GM12878 (cell line): ENCODE results near the gene MAD2L1BP. TPM values are rescaled to one million over a fixed set of nuclear protein-coding genes. Genes with fewer than 3 reads are reported as not detected.

Experiments used
- ATAC-seq: fragments of 200-7000 bp; cut with Tn5 transposase; 3 replicates; pipeline ENCODE4 v1.9.1; 2020; ENCODE audit warnings: mild to moderate bottlenecking, moderate library complexity
- BruUV-seq: library from RNA; stranded (reverse); fragments of 400-500 nt; replicated peaks from 2 replicates; lab custom pipeline; 2021; lab: Mats Ljungman, UMichigan
- CTCF ChIA-PET: fragments of 300-600 bp; sonication (Branson Sonifier 250); formaldehyde crosslinking; extraction: SDS; loops from one replicate; lab custom pipeline; 2021; ENCODE audit warnings: inconsistent platforms; lab: Yijun Ruan, JAX
- POLR2A ChIA-PET: fragments of 350-600 bp; formaldehyde crosslinking; extraction: SDS; loops from one replicate; lab custom pipeline; 2021; ENCODE audit warnings: inconsistent platforms; lab: Charles Lee
- RAD21 ChIA-PET: fragments of 300-600 bp; sonication (Branson Sonifier 250); formaldehyde crosslinking; loops from one replicate; lab custom pipeline; 2023; ENCODE audit warnings: antibody characterized with exemption; ENCODE audit not compliant: unreplicated experiment; lab: Charles Lee
- SMC1A ChIA-PET: fragments of 300-600 bp; sonication (Branson Sonifier 250); formaldehyde crosslinking; loops from one replicate; lab custom pipeline; 2023; ENCODE audit not compliant: unreplicated experiment, uncharacterized antibody; lab: Charles Lee
- DNase-seq: peaks from one replicate; pipeline ENCODE4 v3.0.0-alpha.2; 2011; ENCODE audit warnings: low read depth, low spot score
- FAIRE-seq: peaks from 3 replicates; lab custom pipeline; 2011; peaks lifted over from hg19 to GRCh38; lab: Jason Lieb, UNC
- H2AFZ ChIP-seq: 2 replicates; pipeline ENCODE4 v1.6.0; 2011; ENCODE audit warnings: low read depth, low read length, control low read depth; ENCODE audit not compliant: control insufficient read depth
- H3K27ac ChIP-seq: 2 replicates; pipeline ENCODE4 v1.5.1; 2011; ENCODE audit warnings: control low read depth; ENCODE audit not compliant: control insufficient read depth, insufficient read depth
- H3K27me3 ChIP-seq, 2 experiments: replicated peaks in 1 of 2; 2 replicates each; pipeline versions ENCODE4 v1.6.0 to v1.6.1; 2011; ENCODE audit warnings: low read length in 1 of 2; ENCODE audit not compliant: control insufficient read depth in 2 of 2, insufficient read depth in 2 of 2
- H3K36me3 ChIP-seq, 2 experiments: 2 replicates each; pipeline ENCODE4 v1.5.1; 2011; ENCODE audit warnings: low read length in 1 of 2; ENCODE audit not compliant: control insufficient read depth in 2 of 2, insufficient read depth in 2 of 2
- H3K4me1 ChIP-seq: 2 replicates; pipeline ENCODE4 v1.6.1; 2011; ENCODE audit warnings: mild to moderate bottlenecking, low read length, moderate library complexity, mixed read lengths; ENCODE audit not compliant: control insufficient read depth, insufficient read depth
- H3K4me2 ChIP-seq: 2 replicates; pipeline ENCODE4 v1.6.0; 2011; ENCODE audit warnings: control low read depth; ENCODE audit not compliant: control insufficient read depth, insufficient read depth
- H3K4me3 ChIP-seq: fragments of 200-600 bp; sonication (generic); 2 replicates; pipeline ENCODE4 v1.5.1; 2016
- H3K79me2 ChIP-seq: 2 replicates; pipeline ENCODE4 v1.6.0; 2011; ENCODE audit warnings: low read length; ENCODE audit not compliant: control insufficient read depth, insufficient read depth
- H3K9ac ChIP-seq: 2 replicates; pipeline ENCODE4 v1.8.0; 2011; ENCODE audit warnings: low read length, control low read depth, mixed read lengths; ENCODE audit not compliant: control insufficient read depth, insufficient read depth
- H3K9me3 ChIP-seq: replicated peaks from 3 replicates; pipeline ENCODE4 v1.5.1; 2011; ENCODE audit warnings: mild to moderate bottlenecking, low read length; ENCODE audit not compliant: control insufficient read depth, insufficient read depth
- H4K20me1 ChIP-seq: 2 replicates; pipeline ENCODE4 v1.6.0; 2011; ENCODE audit not compliant: control insufficient read depth, insufficient read depth
- ATF7 ChIP-seq: fragments of 450-650 bp; IDR thresholded peaks from 2 replicates; pipeline ENCODE4 v1.6.1; 2016; ENCODE audit warnings: low read depth, mild to moderate bottlenecking
- CREB1 ChIP-seq: IDR thresholded peaks from 2 replicates; pipeline ENCODE4 v1.6.1; 2012; ENCODE audit warnings: low read depth, mild to moderate bottlenecking, inconsistent platforms
- DPF2 ChIP-seq: fragments of 450-650 bp; IDR thresholded peaks from 2 replicates; pipeline ENCODE4 v1.6.1; 2017; ENCODE audit warnings: mild to moderate bottlenecking
- FOS ChIP-seq: IDR thresholded peaks from 3 replicates; pipeline ENCODE4 v1.6.1; 2011; ENCODE audit warnings: borderline replicate concordance; ENCODE audit not compliant: insufficient read length; ENCODE audit errors: extremely low read depth
- GABPA ChIP-seq: IDR thresholded peaks from 2 replicates; pipeline ENCODE4 v1.6.1; 2014; ENCODE audit warnings: antibody characterized with exemption, low read depth, mild to moderate bottlenecking, inconsistent platforms
- HDAC6 ChIP-seq: fragments of 200-600 bp; sonication (generic); IDR thresholded peaks from one replicate; pipeline ENCODE4 v1.8.0; 2017; ENCODE audit warnings: antibody characterized with exemption; ENCODE audit not compliant: unreplicated experiment
- HDGF ChIP-seq: fragments of 450-650 bp; IDR thresholded peaks from 2 replicates; pipeline ENCODE4 v1.6.1; 2016; ENCODE audit warnings: antibody characterized with exemption
- MLLT1 ChIP-seq: fragments of 450-650 bp; IDR thresholded peaks from 2 replicates; pipeline ENCODE4 v1.6.1; 2016; ENCODE audit warnings: mild to moderate bottlenecking
- MYB ChIP-seq: fragments of 150-350 bp; IDR thresholded peaks from 2 replicates; pipeline ENCODE4 v1.6.1; 2014; ENCODE audit warnings: mild to moderate bottlenecking, low read depth, low read length, borderline replicate concordance
- MYC ChIP-seq: IDR thresholded peaks from 2 replicates; pipeline ENCODE4 v1.6.1; 2011; ENCODE audit warnings: mild to moderate bottlenecking, low read length, moderate library complexity, inconsistent platforms; ENCODE audit not compliant: insufficient read depth, insufficient replicate concordance, insufficient read length, severe bottlenecking
- NRF1 ChIP-seq: conservative IDR thresholded peaks from 2 replicates; pipeline ENCODE4 v1.6.1; 2011; ENCODE audit warnings: mild to moderate bottlenecking, low read depth, low read length, improper control_type of control experiment
- RUNX3 ChIP-seq: IDR thresholded peaks from 2 replicates; pipeline ENCODE4 v1.6.1; 2012; ENCODE audit warnings: low read length, inconsistent platforms
- SIN3A ChIP-seq: IDR thresholded peaks from 2 replicates; pipeline ENCODE4 v1.6.1; 2012; ENCODE audit warnings: low read depth, low read length, improper control_type of control experiment
- SMAD1 ChIP-seq: fragments of 450-650 bp; IDR thresholded peaks from 2 replicates; pipeline ENCODE4 v1.6.1; 2018; ENCODE audit warnings: mild to moderate bottlenecking, low read depth; ENCODE audit not compliant: partially characterized antibody
- ZBTB11 ChIP-seq: fragments of 450-650 bp; formaldehyde crosslinking; IDR thresholded peaks from 2 replicates; pipeline ENCODE4 v1.5.0; 2022; ENCODE audit warnings: mild to moderate bottlenecking, missing genetic modification characterization
- WGBS: methylation state at CpG from one replicate; pipeline ENCODE4 v1.1.6; 2016; ENCODE audit warnings: low lambda C conversion rate; ENCODE audit not compliant: insufficient replicate concordance, insufficient coverage; ENCODE audit errors: missing lambda C conversion rate; 5-methylcytosine and 5-hydroxymethylcytosine counted together
- in situ Hi-C: fragments of 300-500 bp; cut with MboI; formaldehyde crosslinking; loops from 9 replicates; pipeline ENCODE4 v1.14.3; 2018; ENCODE audit warnings: mixed read lengths
- intact Hi-C: fragments of 100-400 bp; cut with micrococcal nuclease; formaldehyde crosslinking; loops from one replicate; pipeline ENCODE4 v1.14.2; 2022; ENCODE audit not compliant: unreplicated experiment
- polyA plus RNA-seq, 11 experiments: library from polyadenylated mRNA; depleted of rRNA in 4 of 11; unstranded in 6 of 11; stranded (reverse) in 5 of 11; fragments of >200 nt; fragmentation: Nextera tagmentation in 4 of 11; fragmentation: Illumina TruSeq in 1 of 11; extraction: Ambion mirVana in 4 of 11; extraction: Trizol in 1 of 11; gene quantifications; 1 replicate in 1 of 11; 2 replicates in 10 of 11; pipeline versions ENCODE4 v1.2.1 to v1.2.3, GENCODE V29; 2011 to 2016; ENCODE audit warnings: inconsistent platforms in 2 of 11, missing spikeins in 2 of 11, low read depth in 1 of 11
- total RNA-seq, 4 experiments: library from RNA; depleted of rRNA in 3 of 4; stranded (reverse); fragments of >200 nt in 3 of 4; fragmentation: Illumina TruSeq in 1 of 4; extraction: Trizol in 1 of 4; gene quantifications; 2 replicates each; pipeline versions ENCODE4 v1.2.1 to v1.2.3, GENCODE V29; 2013 to 2021
- TF ChIP-seq, protein P1 (sequence below): IDR thresholded peaks from 2 replicates; pipeline ENCODE4 v1.6.1; 2012; ENCODE audit warnings: low read length, inconsistent platforms

Gene MAD2L1BP
- total and polyA plus RNA-seq, 10 of the 15 experiments (the other 5 are each of a cell fraction or from before 2014, with no cell fraction given), result 39.2 to 155 (median 60.3) TPM

DNA sequence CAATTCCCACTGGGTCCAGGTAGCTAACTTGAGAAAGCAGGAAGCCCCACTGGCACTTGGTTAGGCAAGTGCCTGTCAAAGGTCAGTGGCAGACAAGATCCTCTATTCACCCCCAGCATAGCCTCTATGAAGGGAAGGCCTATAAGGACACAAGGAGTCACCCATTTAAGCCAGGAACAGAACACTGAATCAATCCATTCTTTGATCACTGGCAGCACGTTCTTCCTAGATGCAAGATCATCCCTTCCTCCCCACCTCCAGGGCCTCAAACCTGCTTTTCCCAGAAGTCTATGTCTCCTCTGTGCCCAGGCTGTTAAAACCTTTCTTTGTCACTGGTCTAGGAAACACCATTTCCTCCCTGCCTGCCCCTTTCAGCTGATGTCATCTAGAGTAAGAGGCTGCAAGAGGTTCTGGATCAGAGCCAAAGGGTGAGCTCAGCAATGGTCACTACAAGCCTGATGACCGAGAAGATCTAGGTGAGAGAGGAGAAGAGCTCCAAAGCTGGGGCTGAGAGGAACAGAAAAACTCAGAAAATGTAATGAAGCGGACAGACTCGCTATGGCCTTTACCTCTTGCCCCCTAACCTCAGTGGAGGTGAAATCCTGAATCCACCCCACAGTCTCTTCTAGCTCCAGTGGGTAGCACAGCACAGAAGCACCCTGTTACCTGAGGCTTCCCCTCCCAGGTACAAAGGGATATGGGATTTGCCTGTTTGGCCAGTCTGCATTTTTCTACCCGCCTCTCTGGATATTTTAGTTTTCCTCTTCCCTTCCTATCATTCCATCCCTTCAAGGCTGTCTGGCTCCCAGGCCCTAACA is 8.4 kb upstream of the MAD2L1BP start:
- ATAC-seq, result peak; percentile 5; the same call in 2 of the 3 replicates
- Histone ChIP-seq H3K4me2 (peak overlapping the region; percentile 78), H3K27me3 (no peaks in the 10 kb centered on the region), H3K79me2 (peaks cover 22% of the 10 kb centered on the region), H3K9me3 (no peaks in the 10 kb centered on the region), H3K4me1 (peaks cover 20% of the 10 kb centered on the region), H3K9ac (peak overlapping the region; percentile 30), H3K36me3 (peaks cover 12 to 36% of the 10 kb centered on the region in 2 experiments), H3K27ac (peak overlapping the region; percentile 27), H2AFZ (no peak overlapping the region), H3K4me3 (peak overlapping the region; percentile 75), H4K20me1 (no peaks in the 10 kb centered on the region)
- SMC1A ChIA-PET, result interaction anchor here (0.6 to 1.1 kb wide), 4 partner anchors 9 to 120 kb away, joined by 3 to 7 read pairs (median 4); partner anchors contain the start of gene MAD2L1BP
- FAIRE-seq, result no peak
- intact Hi-C loops (no loop called here), in situ Hi-C loops (no loop called here)
- no TSS peak for BruUV-seq
- RAD21 ChIA-PET, result interaction anchor here (1.0 kb wide), 2 partner anchors 18 kb away, joined by 3 read pairs; no protein-coding TSS in a partner anchor
- peak; percentile 23 for DNase-seq
- TF ChIP-seq, protein P1, sequence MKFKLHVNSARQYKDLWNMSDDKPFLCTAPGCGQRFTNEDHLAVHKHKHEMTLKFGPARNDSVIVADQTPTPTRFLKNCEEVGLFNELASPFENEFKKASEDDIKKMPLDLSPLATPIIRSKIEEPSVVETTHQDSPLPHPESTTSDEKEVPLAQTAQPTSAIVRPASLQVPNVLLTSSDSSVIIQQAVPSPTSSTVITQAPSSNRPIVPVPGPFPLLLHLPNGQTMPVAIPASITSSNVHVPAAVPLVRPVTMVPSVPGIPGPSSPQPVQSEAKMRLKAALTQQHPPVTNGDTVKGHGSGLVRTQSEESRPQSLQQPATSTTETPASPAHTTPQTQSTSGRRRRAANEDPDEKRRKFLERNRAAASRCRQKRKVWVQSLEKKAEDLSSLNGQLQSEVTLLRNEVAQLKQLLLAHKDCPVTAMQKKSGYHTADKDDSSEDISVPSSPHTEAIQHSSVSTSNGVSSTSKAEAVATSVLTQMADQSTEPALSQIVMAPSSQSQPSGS, result 0 out of 2 replicates have a peak, but pooled peaks have one; percentile 23
- TF ChIP-seq SMAD1, result peak; percentile 60
- 0 out of 2 replicates have a peak, but pooled peaks have one; percentile 12 for TF ChIP-seq RUNX3
- TF ChIP-seq ATF7, result peak; percentile 80
- no peak for TF ChIP-seq DPF2
- no peak for TF ChIP-seq HDAC6
- 0 out of 2 replicates have a peak, but pooled peaks have one; percentile 13 for TF ChIP-seq MLLT1
- TF ChIP-seq FOS, result no peak
- TF ChIP-seq NRF1, result no peak
- TF ChIP-seq SIN3A, result no peak
- TF ChIP-seq CREB1, result peak; percentile 71; the same call in 1 of the 2 replicates
- TF ChIP-seq GABPA, result no peak
- TF ChIP-seq HDGF, result no peak
- 0 out of 2 replicates have a peak, but pooled peaks have one; percentile 2 for TF ChIP-seq ZBTB11 (CRISPR knock-in tag)
- no peak for TF ChIP-seq MYB
- no peak for TF ChIP-seq MYC
- POLR2A ChIA-PET, result interaction anchor here (0.5 to 1.3 kb wide), 6 partner anchors 10 to 619 kb away, joined by 3 to 8 read pairs (median 3); partner anchors contain the start of gene XPO5
- WGBS, result 89% methylated on average over 5 of the region's 5 CpGs
- CTCF ChIA-PET, result interaction anchor here (0.5 to 0.9 kb wide), 3 partner anchors 17 to 451 kb away, joined by 3 to 4 read pairs (median 4); no protein-coding TSS in a partner anchor
